Measurements from ENCODE around the gene PRUNE2. TPM values are rescaled to one million over a fixed set of nuclear protein-coding genes. Genes with fewer than 3 reads are reported as not detected.
A peak's percentile ranks its signal among the peaks of the same experiment; 100 is the strongest.

The PRUNE2 gene
- total and polyA plus RNA-seq, 2 of the 8 experiments (the other 6 are each of a cell fraction or from before 2014, with no cell fraction given), result 5.5 to 13.3 TPM

DNA sequence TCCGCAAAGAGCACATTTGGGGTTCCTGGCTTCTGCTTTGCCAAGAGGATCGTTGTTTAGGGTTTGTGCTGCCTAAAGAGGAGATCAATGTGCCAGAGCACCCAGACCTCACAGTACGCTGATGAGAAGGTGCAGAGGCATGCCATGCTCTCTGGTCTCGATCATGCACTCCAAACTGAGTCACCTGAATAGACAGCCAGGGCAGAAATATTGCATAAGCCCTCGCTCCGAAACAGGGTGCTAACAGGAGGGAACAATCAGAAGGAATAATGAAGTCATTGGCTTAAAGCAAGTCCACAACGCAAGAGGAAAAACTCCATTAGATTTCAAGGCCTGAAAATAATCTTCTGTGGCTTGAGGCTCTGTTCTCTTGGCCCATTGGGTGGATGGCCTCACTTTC is 322.7 kb downstream of the PRUNE2 start:
- Histone ChIP-seq H3K23ac (ENCODE audit: insufficient read length) (no peak overlapping the region), H4K5ac (ENCODE audit: insufficient read length, low read depth, low read length) (no peak overlapping the region), H3K79me2 (ENCODE audit: control insufficient read depth in 1 of 2, insufficient read depth in 2 of 2, low read length in 2 of 2) (no peaks in the 10 kb centered on the region), H2AFZ (ENCODE audit: low read length) (peak overlapping the region; percentile 49), H3K79me1 (ENCODE audit: low read depth, low read length) (no peaks in the 10 kb centered on the region), H3K56ac (replicated peaks; ENCODE audit: insufficient read length, low read depth, low read length) (no peak overlapping the region), H3K4me3 (ENCODE audit: extremely low read depth in 1 of 4, insufficient read depth in 2 of 4, low read depth in 3 of 4, low read length in 4 of 4) (no peak overlapping the region), H3K9me3 (ENCODE audit: insufficient read depth in 2 of 2, low read depth in 1 of 2, low read length in 1 of 2) (no peaks in the 10 kb centered on the region), H3K23me2 (ENCODE audit: low read depth, low read length) (no peaks in the 10 kb centered on the region), H3K4me2 (ENCODE audit: insufficient read depth in 1 of 2, low read depth in 2 of 2, low read length in 2 of 2) (no peak overlapping the region), H2BK120ac (replicated peaks; ENCODE audit: low read depth, low read length) (no peak overlapping the region), H4K8ac (ENCODE audit: extremely low read depth, insufficient read depth, low read length) (no peak overlapping the region), H3K27me3 (replicated peaks in 1 of 4; ENCODE audit: control insufficient read depth in 3 of 4, extremely low read depth in 1 of 4, insufficient read depth in 3 of 4, low read length in 3 of 4) (no peaks in the 10 kb centered on the region; a peak in 1 of 7 replicates), H3K9ac (replicated peaks in 1 of 4; ENCODE audit: extremely low read depth in 1 of 4, low read depth in 3 of 4, low read length in 3 of 4) (no peak overlapping the region), H2BK12ac (ENCODE audit: low read depth, low read length) (no peak overlapping the region), H4K91ac (replicated peaks; ENCODE audit: insufficient read length, low read length) (no peak overlapping the region), H4K20me1 (replicated peaks in 1 of 2; ENCODE audit: control insufficient read depth in 1 of 2, insufficient read depth in 2 of 2, low read length in 2 of 2) (no peaks in the 10 kb centered on the region), H3K18ac (ENCODE audit: extremely low read depth, low read length) (no peak overlapping the region), H3K27ac (ENCODE audit: low read depth, low read length) (no peak overlapping the region), H3K36me3 (ENCODE audit: control insufficient read depth in 2 of 4, insufficient read depth in 4 of 4, low read length in 3 of 4) (no peaks in the 10 kb centered on the region), H3K4ac (replicated peaks; ENCODE audit: insufficient read length, low read depth, low read length) (no peak overlapping the region), H2BK15ac (ENCODE audit: low read length) (no peak overlapping the region), H2BK5ac (ENCODE audit: low read depth, low read length) (no peak overlapping the region), H3K14ac (ENCODE audit: insufficient read length) (no peak overlapping the region), H2AK5ac (ENCODE audit: low read depth, low read length) (no peak overlapping the region), H2BK20ac (ENCODE audit: low read length) (no peak overlapping the region), H3K4me1 (replicated peaks in 1 of 4; ENCODE audit: control insufficient read depth in 3 of 4, insufficient read depth in 4 of 4, low read length in 3 of 4) (no peaks in the 10 kb centered on the region)
- ChIA-PET POLR2A (ENCODE audit: partially characterized antibody) (no interaction called here), CTCF (ENCODE audit: partially characterized antibody) (interaction anchor here (0.7 to 1.0 kb wide), 2 partner anchors 9 to 61 kb away, joined by 3 read pairs; no protein-coding TSS in a partner anchor)
- FAIRE-seq (no peak), DNase-seq (ENCODE audit: low read depth in 1 of 2, low spot score in 2 of 2) (no peak)
- TF ChIP-seq MAFK (IDR thresholded peaks at IDR 0.05; ENCODE audit: low read depth, low read length), result no peak
- TF ChIP-seq NANOG (IDR thresholded peaks at IDR 0.05; ENCODE audit: insufficient read depth, low read depth, low read length, poor library complexity, severe bottlenecking), result no peak
- TF ChIP-seq JUND (IDR thresholded peaks at IDR 0.05; ENCODE audit: low read length), result no peak
- no peak for TF ChIP-seq CREB1 (IDR thresholded peaks at IDR 0.05)
- no peak for TF ChIP-seq SP4 (IDR thresholded peaks at IDR 0.05; ENCODE audit: low read length)
- TF ChIP-seq NRF1 (IDR thresholded peaks at IDR 0.05; ENCODE audit: low read depth, low read length), result no peak
- TF ChIP-seq ATF3 (IDR thresholded peaks at IDR 0.05; ENCODE audit: insufficient read depth, low read depth, low read length), result no peak
- no peak for TF ChIP-seq POU5F1 (IDR thresholded peaks at IDR 0.05; ENCODE audit: low read depth, low read length)
- TF ChIP-seq CBX8 (IDR thresholded peaks at IDR 0.05; ENCODE audit: borderline replicate concordance, low read depth, low read length), result no peak
- no peak for TF ChIP-seq SP1 (IDR thresholded peaks at IDR 0.05; ENCODE audit: low read depth, low read length)
- no peak for TF ChIP-seq SIRT6 (IDR thresholded peaks at IDR 0.05; ENCODE audit: low read length)
- no peak for TF ChIP-seq CBX5 (IDR thresholded peaks at IDR 0.05; ENCODE audit: low read depth, low read length)
- no peak for TF ChIP-seq SIN3A (conservative IDR thresholded peaks at IDR 0.05 in 1 of 2, IDR thresholded peaks at IDR 0.05 in 1 of 2; ENCODE audit: low read depth in 1 of 2, low read length in 2 of 2)
- no peak for TF ChIP-seq EP300 (IDR thresholded peaks at IDR 0.05; ENCODE audit: borderline replicate concordance in 1 of 2, low read depth in 2 of 2, low read length in 2 of 2)
- WGBS, 2 experiments (ENCODE audit: extremely low coverage in 1 of 2, insufficient coverage in 1 of 2, insufficient read length in 1 of 2, insufficient replicate concordance in 2 of 2, low coverage in 1 of 2, low lambda C conversion rate in 2 of 2, missing lambda C conversion rate in 1 of 2), result 92% methylated on average over 7 of the region's 7 CpGs; no CpG with 5 or more reads in 1 of the 2 experiments

All from H1 (cell line).